Astrocyte of the spinal cord (primary cell): Measurements from ENCODE around the gene HOXC6.

Source experiments
- DNase-seq: peaks from one replicate; pipeline ENCODE4 v3.0.0; 2011; ENCODE audit warnings: low read depth, low spot score
- H3K4me3 ChIP-seq: 2 replicates; pipeline ENCODE4 v1.5.1; 2011; ENCODE audit warnings: low read depth, mild to moderate bottlenecking, low read length, moderate library complexity
- in situ Hi-C: cut with HindIII; loops from 2 replicates; pipeline ENCODE4 v1.10.0; 2017; ENCODE audit warnings: low sequenced_read_pairs
- TF ChIP-seq, protein P1 (sequence below): IDR thresholded peaks from 2 replicates; pipeline ENCODE4 v1.5.1; 2012; ENCODE audit warnings: low read depth, mild to moderate bottlenecking, low read length, inconsistent platforms

HOXC6 gene

GRCh38 chr12:54048406-54049093, 20.3 kb downstream of the HOXC6 start:
- TF ChIP-seq, protein P1, sequence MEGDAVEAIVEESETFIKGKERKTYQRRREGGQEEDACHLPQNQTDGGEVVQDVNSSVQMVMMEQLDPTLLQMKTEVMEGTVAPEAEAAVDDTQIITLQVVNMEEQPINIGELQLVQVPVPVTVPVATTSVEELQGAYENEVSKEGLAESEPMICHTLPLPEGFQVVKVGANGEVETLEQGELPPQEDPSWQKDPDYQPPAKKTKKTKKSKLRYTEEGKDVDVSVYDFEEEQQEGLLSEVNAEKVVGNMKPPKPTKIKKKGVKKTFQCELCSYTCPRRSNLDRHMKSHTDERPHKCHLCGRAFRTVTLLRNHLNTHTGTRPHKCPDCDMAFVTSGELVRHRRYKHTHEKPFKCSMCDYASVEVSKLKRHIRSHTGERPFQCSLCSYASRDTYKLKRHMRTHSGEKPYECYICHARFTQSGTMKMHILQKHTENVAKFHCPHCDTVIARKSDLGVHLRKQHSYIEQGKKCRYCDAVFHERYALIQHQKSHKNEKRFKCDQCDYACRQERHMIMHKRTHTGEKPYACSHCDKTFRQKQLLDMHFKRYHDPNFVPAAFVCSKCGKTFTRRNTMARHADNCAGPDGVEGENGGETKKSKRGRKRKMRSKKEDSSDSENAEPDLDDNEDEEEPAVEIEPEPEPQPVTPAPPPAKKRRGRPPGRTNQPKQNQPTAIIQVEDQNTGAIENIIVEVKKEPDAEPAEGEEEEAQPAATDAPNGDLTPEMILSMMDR, result no peak
- in situ Hi-C loops, result no loop called here
- peak overlapping the region; percentile 30 for H3K4me3 ChIP-seq
- no peak for DNase-seq

DNA sequence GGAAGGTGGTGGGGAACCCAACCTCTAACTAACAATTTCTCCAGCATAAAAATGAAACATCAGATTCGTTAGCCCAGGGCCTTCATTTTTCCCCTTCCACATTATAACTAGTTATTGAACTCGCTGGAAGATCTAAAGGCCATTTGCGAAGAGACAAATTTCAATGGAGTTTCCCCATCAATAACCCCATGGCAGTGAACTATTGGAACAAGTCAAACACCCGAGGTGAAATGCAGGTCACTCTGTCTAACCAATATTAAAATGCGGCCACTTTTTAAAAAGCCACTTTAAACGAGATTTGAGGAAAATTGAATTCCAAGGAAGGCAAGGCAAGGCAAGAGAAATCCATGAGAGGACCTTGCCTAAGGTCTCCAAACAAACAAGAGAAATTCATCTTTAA, 20.9 kb downstream of the HOXC6 start:
- no peak overlapping the region for H3K4me3 ChIP-seq
- in situ Hi-C loops, result no loop called here
- no peak for DNase-seq
- TF ChIP-seq, protein P1, result no peak

DNA sequence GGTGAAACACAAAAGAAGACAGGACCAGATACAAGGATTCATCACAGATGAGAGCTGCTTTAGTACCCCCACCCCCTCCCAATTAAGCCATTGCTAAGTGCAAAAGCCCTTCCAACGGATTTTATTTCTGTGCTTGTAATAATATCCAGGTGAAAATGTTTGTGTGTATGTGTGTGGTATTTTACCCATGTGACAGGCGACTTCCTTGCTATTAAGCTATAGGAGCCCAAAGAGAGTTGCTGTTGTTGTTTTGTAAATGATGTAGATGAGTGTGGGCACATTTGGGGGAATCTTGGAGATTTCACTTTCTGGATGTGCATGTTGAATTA, 22.2 kb downstream of the HOXC6 start:
- no peak for DNase-seq
- TF ChIP-seq, protein P1, result no peak
- no peak overlapping the region for H3K4me3 ChIP-seq
- in situ Hi-C loops, result no loop called here

DNA sequence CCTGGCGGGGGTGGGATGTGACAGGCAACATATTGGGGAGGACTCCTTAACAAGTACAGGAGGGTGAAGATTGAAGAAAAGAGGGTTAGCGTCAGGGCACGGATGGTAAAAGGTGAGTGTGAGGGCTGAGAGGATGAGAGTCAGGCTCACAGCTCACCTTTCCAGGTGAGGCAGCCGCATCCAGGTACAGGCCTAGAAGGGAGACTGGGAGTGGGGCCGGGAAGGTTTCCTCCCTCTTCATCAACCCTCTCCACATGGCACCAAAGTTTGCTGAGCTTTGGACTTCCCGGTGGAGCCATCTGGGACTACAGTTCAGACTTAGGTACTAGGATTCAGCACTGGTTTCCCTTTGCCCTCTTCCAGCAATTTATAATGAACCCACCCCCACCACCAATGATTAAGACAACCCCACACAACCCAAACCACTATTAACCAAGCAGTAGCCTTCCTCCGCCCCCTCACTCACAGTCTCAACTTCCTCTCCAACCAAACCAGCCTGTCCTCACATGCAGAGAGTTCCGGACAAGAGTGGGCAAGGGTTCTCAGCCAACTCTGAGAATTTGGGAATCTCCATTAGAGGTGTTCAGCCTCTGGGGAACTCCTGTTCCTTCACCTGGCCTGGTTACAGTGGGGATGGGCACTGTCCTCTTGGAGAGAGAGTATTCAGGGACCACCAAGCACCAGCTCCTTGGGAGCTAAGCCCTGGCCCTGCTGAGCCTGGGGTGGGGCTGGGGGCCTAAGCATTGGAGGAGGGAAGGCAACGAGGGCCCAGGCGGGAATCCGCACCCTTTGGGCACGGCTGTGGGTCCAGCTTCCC, 23.0 kb downstream of the HOXC6 start:
- no peak for DNase-seq
- TF ChIP-seq, protein P1, result no peak
- no peak overlapping the region for H3K4me3 ChIP-seq
- in situ Hi-C loops, result no loop called here

GRCh38 chr12:54051874-54052437, 23.7 kb downstream of the HOXC6 start:
- peak; percentile 65 for DNase-seq
- in situ Hi-C loops, result no loop called here
- H3K4me3 ChIP-seq, result no peak overlapping the region
- TF ChIP-seq, protein P1, result no peak

DNA sequence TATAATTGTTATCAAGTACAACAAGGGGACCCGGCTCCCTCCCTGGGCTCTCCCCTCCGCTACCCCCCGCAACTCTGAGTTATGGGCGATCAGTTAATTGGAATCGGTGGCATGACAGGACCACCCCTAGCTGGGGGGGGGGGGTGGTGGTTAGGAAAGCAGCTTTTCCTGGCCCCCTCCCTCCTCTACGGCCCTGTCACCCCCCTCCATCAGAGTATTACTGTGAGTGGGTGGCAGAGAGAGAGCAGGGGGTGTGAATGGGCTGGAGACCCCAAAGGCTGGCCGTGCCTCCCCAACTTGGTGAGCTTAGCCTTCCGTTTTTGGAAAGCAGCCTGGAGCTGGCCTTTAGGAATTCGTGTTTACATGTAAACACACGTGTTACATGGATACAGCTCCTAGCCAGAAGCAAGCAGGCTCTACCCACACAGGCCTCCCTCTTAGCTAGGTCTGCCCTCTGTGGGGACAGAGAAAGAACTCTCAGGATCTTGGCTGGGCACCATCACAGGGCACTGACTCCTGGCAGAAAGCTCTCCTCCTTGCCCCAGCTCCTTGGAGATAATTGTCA, 24.3 kb downstream of the HOXC6 start:
- peak; percentile 67 for DNase-seq
- in situ Hi-C loops, result no loop called here
- TF ChIP-seq, protein P1, result no peak
- H3K4me3 ChIP-seq, result no peak overlapping the region
